Left ventricle myocardium inferior (tissue), 1 donor: ENCODE measurements around the gene STK10. TPM values are rescaled to one million over a fixed set of nuclear protein-coding genes. Genes with fewer than 3 reads are reported as not detected.

ENCODE experiments used
- DNase-seq: peaks from one replicate; pipeline ENCODE4 v3.0.0-alpha.2; 2020
- H3K27ac ChIP-seq: fragments of 200-600 bp; replicated peaks from 2 replicates; pipeline ENCODE4 v1.8.0; 2021
- H3K27me3 ChIP-seq: fragments of 200-600 bp; 2 replicates; pipeline ENCODE4 v1.8.0; 2021; ENCODE audit warnings: low read depth
- H3K36me3 ChIP-seq: fragments of 200-600 bp; 2 replicates; pipeline ENCODE4 v1.8.0; 2021
- H3K4me1 ChIP-seq: fragments of 200-600 bp; 2 replicates; pipeline ENCODE4 v1.8.0; 2021
- H3K4me3 ChIP-seq: fragments of 200-600 bp; 2 replicates; pipeline ENCODE4 v1.8.0; 2021; ENCODE audit warnings: mild to moderate bottlenecking, moderate library complexity
- H3K9me3 ChIP-seq: fragments of 200-600 bp; replicated peaks from 2 replicates; pipeline ENCODE4 v1.8.0; 2021
- intact Hi-C: fragments of 100-400 bp; cut with micrococcal nuclease; formaldehyde crosslinking; loops from one replicate; pipeline ENCODE4 v1.11.0; 2022
- total RNA-seq: library from RNA; stranded (reverse); fragmentation: NEBNext Ultra II Directional; extraction: Animal tissue kit (Norgen Biotek cat#: 25700); gene quantifications from one replicate; pipeline ENCODE4 v1.2.1, GENCODE V29; 2021
- TF ChIP-seq, protein P1 (sequence below): fragments of 200-600 bp; IDR thresholded peaks from 2 replicates; pipeline ENCODE4 v1.8.0; 2021; ENCODE audit warnings: antibody characterized with exemption, mild to moderate bottlenecking, borderline replicate concordance
- donor health status: DM: no; HTN: yes; CAD: no; lungs with severe emphysema.

STK10 gene
- total RNA-seq, 1 donor from 2014 or later, result 5.3 TPM

DNA sequence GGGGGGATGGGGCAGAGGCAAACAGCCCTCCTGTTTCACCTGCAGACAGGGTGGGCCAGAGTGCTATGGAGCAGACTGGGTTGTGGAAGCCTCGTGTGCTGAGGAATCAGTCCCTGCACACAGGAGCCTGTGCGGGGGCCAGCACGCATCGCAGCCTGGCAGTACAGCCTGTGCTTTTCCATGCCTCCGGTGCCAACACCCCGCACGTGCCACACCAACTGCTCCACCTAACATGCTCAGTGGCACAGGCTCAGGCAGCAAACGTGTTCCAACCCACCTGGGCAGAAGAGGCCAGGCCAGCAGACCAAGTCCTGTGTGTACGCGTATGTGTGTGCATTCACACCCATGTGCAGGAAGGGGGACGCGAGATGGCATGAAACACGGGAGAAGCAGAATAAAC is 144.2 kb downstream of the STK10 start:
- TF ChIP-seq, protein P1, sequence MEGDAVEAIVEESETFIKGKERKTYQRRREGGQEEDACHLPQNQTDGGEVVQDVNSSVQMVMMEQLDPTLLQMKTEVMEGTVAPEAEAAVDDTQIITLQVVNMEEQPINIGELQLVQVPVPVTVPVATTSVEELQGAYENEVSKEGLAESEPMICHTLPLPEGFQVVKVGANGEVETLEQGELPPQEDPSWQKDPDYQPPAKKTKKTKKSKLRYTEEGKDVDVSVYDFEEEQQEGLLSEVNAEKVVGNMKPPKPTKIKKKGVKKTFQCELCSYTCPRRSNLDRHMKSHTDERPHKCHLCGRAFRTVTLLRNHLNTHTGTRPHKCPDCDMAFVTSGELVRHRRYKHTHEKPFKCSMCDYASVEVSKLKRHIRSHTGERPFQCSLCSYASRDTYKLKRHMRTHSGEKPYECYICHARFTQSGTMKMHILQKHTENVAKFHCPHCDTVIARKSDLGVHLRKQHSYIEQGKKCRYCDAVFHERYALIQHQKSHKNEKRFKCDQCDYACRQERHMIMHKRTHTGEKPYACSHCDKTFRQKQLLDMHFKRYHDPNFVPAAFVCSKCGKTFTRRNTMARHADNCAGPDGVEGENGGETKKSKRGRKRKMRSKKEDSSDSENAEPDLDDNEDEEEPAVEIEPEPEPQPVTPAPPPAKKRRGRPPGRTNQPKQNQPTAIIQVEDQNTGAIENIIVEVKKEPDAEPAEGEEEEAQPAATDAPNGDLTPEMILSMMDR, result no peak
- Histone ChIP-seq H3K4me1 (peaks cover 16% of the 10 kb centered on the region), H3K9me3 (no peaks in the 10 kb centered on the region), H3K4me3 (no peak overlapping the region), H3K27ac (no peak overlapping the region), H3K36me3 (peaks cover 7% of the 10 kb centered on the region), H3K27me3 (no peaks in the 10 kb centered on the region)
- DNase-seq, result no peak
- intact Hi-C loops, result loop anchor here (10.0 kb wide), 1 partner anchor 629 kb away; the partner anchor contains the start of gene FGF18

DNA sequence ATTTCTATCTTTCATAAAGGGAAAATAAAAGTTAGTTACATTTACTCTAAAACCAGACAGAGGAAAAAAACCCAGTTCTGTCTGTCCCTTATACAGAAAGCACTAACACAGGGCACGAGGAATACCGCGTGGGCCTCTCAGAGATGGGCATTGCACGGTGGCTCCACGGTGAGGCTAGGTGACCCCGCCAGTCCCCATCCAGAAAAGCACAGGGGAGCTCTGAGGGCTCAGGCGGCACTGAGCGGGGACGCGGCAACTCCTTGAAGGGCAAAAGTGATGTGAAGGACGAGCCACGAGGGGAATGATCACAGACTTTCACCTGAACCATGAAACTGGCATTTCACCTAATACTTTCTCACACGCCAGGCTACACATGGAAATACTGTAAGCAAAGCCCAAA is 145.8 kb downstream of the STK10 start:
- no peaks in the 10 kb centered on the region for H3K9me3 ChIP-seq
- H3K27me3 ChIP-seq, result no peaks in the 10 kb centered on the region
- TF ChIP-seq, protein P1, result no peak
- intact Hi-C loops, result loop anchor here (10.0 kb wide), 1 partner anchor 627 kb away; the partner anchor contains the start of gene FGF18
- peaks cover 4% of the 10 kb centered on the region for H3K36me3 ChIP-seq
- peaks cover 12% of the 10 kb centered on the region for H3K4me1 ChIP-seq
- DNase-seq, result no peak
- no peak overlapping the region for H3K4me3 ChIP-seq
- no peak overlapping the region for H3K27ac ChIP-seq

DNA sequence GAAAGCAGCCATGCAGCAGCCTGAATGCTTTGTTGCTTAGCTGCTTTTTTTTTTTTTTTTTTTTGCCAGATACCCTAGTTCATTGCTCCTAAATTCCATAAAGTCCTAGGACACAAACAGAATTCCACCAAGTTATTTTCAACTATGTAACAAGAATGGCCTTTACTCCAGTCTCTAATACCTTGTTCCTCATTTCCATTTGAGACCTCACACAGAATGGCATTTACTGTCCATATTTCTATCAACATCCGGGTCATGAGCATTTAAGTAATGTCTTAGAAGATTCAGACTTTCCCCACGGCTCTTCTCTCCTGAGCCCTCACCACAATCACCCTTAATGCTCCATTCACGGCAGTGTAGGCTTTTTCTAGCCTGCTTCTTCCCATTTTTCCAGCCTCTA is 149.9 kb downstream of the STK10 start:
- Histone ChIP-seq H3K4me3 (no peak overlapping the region), H3K9me3 (no peaks in the 10 kb centered on the region), H3K27ac (no peak overlapping the region), H3K36me3 (no peaks in the 10 kb centered on the region), H3K27me3 (no peaks in the 10 kb centered on the region), H3K4me1 (peaks cover 10% of the 10 kb centered on the region)
- TF ChIP-seq, protein P1, result no peak
- DNase-seq, result no peak
- intact Hi-C loops, result loop anchor here (2.0 kb wide), 1 partner anchor 125 kb away; no protein-coding TSS in a partner anchor

DNA sequence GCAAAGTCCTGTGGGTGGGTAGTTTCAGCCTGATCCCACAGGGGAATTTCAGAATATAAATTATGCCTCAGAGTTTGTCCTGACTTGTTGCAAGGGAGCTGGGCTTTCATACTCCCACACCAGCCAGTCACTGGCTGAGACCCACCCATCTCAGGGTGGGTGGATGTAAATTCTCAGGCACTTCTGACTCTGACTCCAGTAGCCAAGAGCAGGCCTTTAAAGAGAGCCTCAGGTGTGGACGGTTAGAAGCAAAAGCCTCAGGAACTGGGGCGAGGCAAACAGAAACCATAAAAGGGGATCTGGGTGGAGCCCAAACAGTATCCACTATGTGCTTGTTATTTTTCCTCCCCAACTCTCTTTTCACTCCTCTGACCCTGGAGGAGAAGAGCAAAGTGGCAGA is 153.0 kb downstream of the STK10 start:
- intact Hi-C loops, result no loop called here
- DNase-seq, result no peak
- no peaks in the 10 kb centered on the region for H3K36me3 ChIP-seq
- H3K9me3 ChIP-seq, result no peaks in the 10 kb centered on the region
- no peaks in the 10 kb centered on the region for H3K27me3 ChIP-seq
- no peak overlapping the region for H3K4me3 ChIP-seq
- H3K27ac ChIP-seq, result no peak overlapping the region
- TF ChIP-seq, protein P1, result no peak
- H3K4me1 ChIP-seq, result peaks cover 3% of the 10 kb centered on the region

DNA sequence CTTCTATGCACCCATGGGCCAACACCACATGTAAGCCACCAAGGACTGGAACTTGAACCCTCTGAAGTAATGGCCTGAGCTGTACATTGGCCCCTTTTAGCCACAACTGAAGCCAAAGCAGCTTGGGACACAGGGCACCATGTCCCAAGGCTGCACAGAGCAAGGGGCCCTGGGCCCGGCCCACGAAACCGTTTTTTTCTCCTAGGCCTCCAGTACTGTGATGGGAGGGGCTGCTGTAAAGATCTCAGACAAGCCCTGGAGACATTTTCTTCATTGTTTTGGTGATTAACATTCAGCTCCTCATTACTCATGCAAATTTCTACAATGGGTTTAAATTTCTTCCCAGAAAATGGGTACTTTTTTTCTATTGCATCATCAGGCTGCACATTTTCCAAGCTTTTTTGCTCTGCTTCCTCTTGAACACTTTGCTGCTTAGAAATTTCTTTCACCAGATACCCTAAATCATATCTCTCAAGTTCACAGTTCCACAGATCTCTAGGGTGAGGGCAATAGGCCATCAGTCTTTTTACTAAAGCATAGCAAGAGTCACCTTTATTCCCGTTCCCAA is 156.0 kb downstream of the STK10 start:
- DNase-seq, result no peak

More for the DNA sequence above, 156.0 kb downstream of the STK10 start:
- Histone ChIP-seq H3K4me3 (no peak overlapping the region), H3K27ac (no peak overlapping the region), H3K27me3 (no peaks in the 10 kb centered on the region), H3K9me3 (no peaks in the 10 kb centered on the region), H3K36me3 (no peaks in the 10 kb centered on the region), H3K4me1 (no peaks in the 10 kb centered on the region)
- TF ChIP-seq, protein P1, result no peak
- intact Hi-C loops, result no loop called here
